NT2/D1 (cell line): Measurements from ENCODE around the gene FPR1.

ENCODE experiments used
- YY1 ChIP-seq: IDR thresholded peaks from 2 replicates; pipeline ENCODE4 v1.6.1; 2011; ENCODE audit not compliant: insufficient read length, insufficient read depth
- ZNF274 ChIP-seq: IDR thresholded peaks from 2 replicates; pipeline ENCODE4 v1.6.1; 2011; ENCODE audit warnings: mild to moderate bottlenecking, low read depth, low read length

DNA sequence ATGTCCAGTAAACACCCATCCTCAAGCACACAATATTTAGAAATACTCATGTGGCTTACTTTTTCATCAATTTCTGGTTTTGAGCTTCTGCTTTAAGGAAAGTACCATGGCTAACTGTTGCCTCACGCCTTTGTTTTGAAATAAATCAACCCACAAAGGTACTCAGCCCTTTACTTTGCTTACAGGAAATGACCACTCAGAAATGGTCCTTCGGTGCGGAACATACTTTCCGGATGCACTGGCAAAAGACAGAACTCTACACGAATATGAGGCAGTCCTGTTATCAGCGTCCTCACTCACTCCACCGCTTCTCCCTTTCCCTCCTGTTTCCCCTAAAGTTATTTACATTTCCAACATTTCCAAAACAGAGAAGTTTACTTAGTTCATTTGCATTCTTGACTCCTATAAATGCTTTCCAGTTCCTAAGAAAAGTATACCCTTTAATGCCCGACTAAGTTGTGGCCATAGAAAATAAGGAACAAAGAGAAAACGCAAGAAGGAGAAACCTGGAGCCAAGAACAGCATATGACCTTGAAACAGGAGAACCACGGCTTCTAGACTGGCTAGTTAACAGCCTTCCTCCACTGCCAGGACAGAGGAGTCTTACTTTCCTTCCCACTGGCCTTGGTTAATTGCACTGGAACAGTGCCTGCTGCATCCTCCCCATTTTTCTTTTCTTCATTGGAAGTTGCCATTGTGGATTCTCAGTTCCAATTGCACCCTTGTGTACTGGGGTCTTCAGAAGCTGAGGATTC is 19.9 kb upstream of the FPR1 start:
- no peak for TF ChIP-seq ZNF274
- no peak for TF ChIP-seq YY1
